SK-N-SH treated with all-trans-retinoic acid at 6 μM for 48 hours (cell line): ENCODE measurements around the gene FNDC1.

Experiments
- ATAC-seq: fragments of 200-7000 bp; cut with Tn5 transposase; 3 replicates; pipeline ENCODE4 v1.9.1; 2020; ENCODE audit warnings: mild to moderate bottlenecking, moderate library complexity
- ARNTL ChIP-seq: fragments of 450-650 bp; formaldehyde crosslinking; IDR thresholded peaks from 2 replicates; pipeline ENCODE4 v1.5.0; 2020; ENCODE audit warnings: low read depth, mild to moderate bottlenecking, moderate library complexity, borderline replicate concordance
- BACH2 ChIP-seq: fragments of 250-450 bp; sonication (Bioruptor Pico); IDR thresholded peaks from 2 replicates; pipeline ENCODE4 v1.9.0; 2021; ENCODE audit warnings: mild to moderate bottlenecking, borderline replicate concordance
- CSDC2 ChIP-seq: fragments of 250-450 bp; sonication (Bioruptor Pico); IDR thresholded peaks from 2 replicates; pipeline ENCODE4 v1.5.0; 2020; ENCODE audit warnings: mild to moderate bottlenecking, moderate library complexity
- ESRRG ChIP-seq: fragments of 250-450 bp; sonication (Bioruptor Pico); IDR thresholded peaks from 2 replicates; pipeline ENCODE4 v1.6.1; 2021; ENCODE audit warnings: mild to moderate bottlenecking
- GLIS3 ChIP-seq: fragments of 250-450 bp; sonication (Bioruptor Pico); IDR thresholded peaks from 2 replicates; pipeline ENCODE4 v1.5.0; 2020; ENCODE audit warnings: mild to moderate bottlenecking, moderate library complexity
- ISL1 ChIP-seq: fragments of 250-450 bp; sonication (Bioruptor Pico); IDR thresholded peaks from 2 replicates; pipeline ENCODE4 v2.1.2; 2022; ENCODE audit warnings: mild to moderate bottlenecking, moderate library complexity
- OSR1 ChIP-seq: fragments of 250-450 bp; sonication (Bioruptor Pico); IDR thresholded peaks from 2 replicates; pipeline ENCODE4 v1.8.0; 2022; ENCODE audit warnings: moderate library complexity, mild to moderate bottlenecking, inconsistent platforms
- POU6F1 ChIP-seq: fragments of 250-450 bp; sonication (Bioruptor Pico); IDR thresholded peaks from 2 replicates; pipeline ENCODE4 v1.8.0; 2021; ENCODE audit warnings: low read depth, mild to moderate bottlenecking, moderate library complexity, borderline replicate concordance
- PPARA ChIP-seq: fragments of 250-450 bp; sonication (Bioruptor Pico); IDR thresholded peaks from 2 replicates; pipeline ENCODE4 v1.5.0; 2020; ENCODE audit warnings: mild to moderate bottlenecking, borderline replicate concordance
- RARB ChIP-seq: fragments of 250-450 bp; sonication (Bioruptor Pico); IDR thresholded peaks from 2 replicates; pipeline ENCODE4 v1.8.0; 2021; ENCODE audit warnings: mild to moderate bottlenecking, moderate library complexity
- SNAI2 ChIP-seq: fragments of 250-450 bp; sonication (Bioruptor Pico); IDR thresholded peaks from 2 replicates; pipeline ENCODE4 v1.5.0; 2020; ENCODE audit warnings: mild to moderate bottlenecking, moderate library complexity
- TCF4 ChIP-seq: fragments of 250-450 bp; sonication (Bioruptor Pico); IDR thresholded peaks from 2 replicates; pipeline ENCODE4 v1.8.0; 2021; ENCODE audit warnings: mild to moderate bottlenecking, moderate library complexity, borderline replicate concordance
- TOX ChIP-seq: fragments of 250-450 bp; sonication (Bioruptor Pico); IDR thresholded peaks from 2 replicates; pipeline ENCODE4 v1.8.0; 2021; ENCODE audit warnings: mild to moderate bottlenecking, moderate library complexity, borderline replicate concordance
- ZC3H10 ChIP-seq: fragments of 250-450 bp; sonication (Bioruptor Pico); IDR thresholded peaks from 2 replicates; pipeline ENCODE4 v1.5.1; 2021; ENCODE audit warnings: mild to moderate bottlenecking, moderate library complexity
- ZFP3 ChIP-seq: fragments of 250-450 bp; sonication (Bioruptor Pico); IDR thresholded peaks from 2 replicates; pipeline ENCODE4 v1.5.0; 2020; ENCODE audit warnings: mild to moderate bottlenecking, moderate library complexity
- ZFP30 ChIP-seq: fragments of 450-650 bp; formaldehyde crosslinking; IDR thresholded peaks from 2 replicates; pipeline ENCODE4 v1.5.0; 2022; ENCODE audit warnings: mild to moderate bottlenecking, moderate library complexity
- ZNF565 ChIP-seq: fragments of 450-650 bp; formaldehyde crosslinking; conservative IDR thresholded peaks from 2 replicates; pipeline ENCODE4 v1.5.0; 2020; ENCODE audit warnings: low read depth, mild to moderate bottlenecking, moderate library complexity
- ZNF70 ChIP-seq: fragments of 450-650 bp; formaldehyde crosslinking; IDR thresholded peaks from 2 replicates; pipeline ENCODE4 v1.5.0; 2020; ENCODE audit warnings: mild to moderate bottlenecking, moderate library complexity
- ZNF8 ChIP-seq: fragments of 450-650 bp; formaldehyde crosslinking; IDR thresholded peaks from 2 replicates; pipeline ENCODE4 v1.5.0; 2020; ENCODE audit warnings: mild to moderate bottlenecking, moderate library complexity
- TF ChIP-seq, protein P1 (sequence below): fragments of 250-450 bp; sonication (Bioruptor Pico); IDR thresholded peaks from 2 replicates; pipeline ENCODE4 v1.5.0; 2020; ENCODE audit warnings: mild to moderate bottlenecking, moderate library complexity
- TF ChIP-seq, protein P2 (sequence below): fragments of 250-450 bp; sonication (Bioruptor Pico); IDR thresholded peaks from 2 replicates; pipeline ENCODE4 v1.8.0; 2020; ENCODE audit warnings: mild to moderate bottlenecking, moderate library complexity, borderline replicate concordance
- TF ChIP-seq, protein P3 (sequence below): fragments of 250-450 bp; sonication (Bioruptor Pico); IDR thresholded peaks from 2 replicates; pipeline ENCODE4 v1.5.1; 2021; ENCODE audit warnings: mild to moderate bottlenecking, moderate library complexity

The FNDC1 gene

DNA sequence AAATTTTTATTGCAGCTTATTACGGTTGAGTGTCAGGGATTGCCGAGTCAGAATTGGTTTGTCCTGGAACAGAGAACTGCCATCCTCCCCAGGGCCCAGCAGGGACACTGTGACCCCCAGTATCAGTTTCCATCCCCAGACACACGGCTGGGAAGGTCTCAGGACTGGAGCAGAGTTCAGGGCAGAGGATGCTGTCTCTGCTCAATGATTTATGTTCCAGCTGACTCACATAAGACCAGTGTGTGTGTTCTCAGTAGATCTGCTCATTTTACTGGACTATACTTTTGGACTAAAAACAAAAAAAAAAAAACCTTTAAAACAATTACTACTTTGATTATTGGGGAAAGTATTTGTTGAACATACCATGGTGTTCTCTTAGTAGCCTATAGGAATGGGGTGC lies 44.2 kb downstream of the FNDC1 start:
- no peak for ATAC-seq
- TF ChIP-seq POU6F1 (CRISPR knock-in tag) (no peak), ZNF70 (CRISPR knock-in tag) (no peak), GLIS3 (no peak), ZFP3 (CRISPR knock-in tag) (no peak), ESRRG (CRISPR knock-in tag) (no peak), ZC3H10 (CRISPR knock-in tag) (no peak), TOX (CRISPR knock-in tag) (no peak), TCF4 (CRISPR knock-in tag) (no peak), BACH2 (no peak), ZNF565 (no peak), RARB (CRISPR knock-in tag) (no peak), CSDC2 (CRISPR knock-in tag) (no peak), ZFP30 (CRISPR knock-in tag) (no peak), ISL1 (CRISPR knock-in tag) (no peak), OSR1 (CRISPR knock-in tag) (no peak), SNAI2 (CRISPR knock-in tag) (no peak), PPARA (CRISPR knock-in tag) (no peak)
- TF ChIP-seq, protein P1, sequence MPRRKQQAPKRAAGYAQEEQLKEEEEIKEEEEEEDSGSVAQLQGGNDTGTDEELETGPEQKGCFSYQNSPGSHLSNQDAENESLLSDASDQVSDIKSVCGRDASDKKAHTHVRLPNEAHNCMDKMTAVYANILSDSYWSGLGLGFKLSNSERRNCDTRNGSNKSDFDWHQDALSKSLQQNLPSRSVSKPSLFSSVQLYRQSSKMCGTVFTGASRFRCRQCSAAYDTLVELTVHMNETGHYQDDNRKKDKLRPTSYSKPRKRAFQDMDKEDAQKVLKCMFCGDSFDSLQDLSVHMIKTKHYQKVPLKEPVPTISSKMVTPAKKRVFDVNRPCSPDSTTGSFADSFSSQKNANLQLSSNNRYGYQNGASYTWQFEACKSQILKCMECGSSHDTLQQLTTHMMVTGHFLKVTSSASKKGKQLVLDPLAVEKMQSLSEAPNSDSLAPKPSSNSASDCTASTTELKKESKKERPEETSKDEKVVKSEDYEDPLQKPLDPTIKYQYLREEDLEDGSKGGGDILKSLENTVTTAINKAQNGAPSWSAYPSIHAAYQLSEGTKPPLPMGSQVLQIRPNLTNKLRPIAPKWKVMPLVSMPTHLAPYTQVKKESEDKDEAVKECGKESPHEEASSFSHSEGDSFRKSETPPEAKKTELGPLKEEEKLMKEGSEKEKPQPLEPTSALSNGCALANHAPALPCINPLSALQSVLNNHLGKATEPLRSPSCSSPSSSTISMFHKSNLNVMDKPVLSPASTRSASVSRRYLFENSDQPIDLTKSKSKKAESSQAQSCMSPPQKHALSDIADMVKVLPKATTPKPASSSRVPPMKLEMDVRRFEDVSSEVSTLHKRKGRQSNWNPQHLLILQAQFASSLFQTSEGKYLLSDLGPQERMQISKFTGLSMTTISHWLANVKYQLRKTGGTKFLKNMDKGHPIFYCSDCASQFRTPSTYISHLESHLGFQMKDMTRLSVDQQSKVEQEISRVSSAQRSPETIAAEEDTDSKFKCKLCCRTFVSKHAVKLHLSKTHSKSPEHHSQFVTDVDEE, result no peak
- TF ChIP-seq, protein P2, sequence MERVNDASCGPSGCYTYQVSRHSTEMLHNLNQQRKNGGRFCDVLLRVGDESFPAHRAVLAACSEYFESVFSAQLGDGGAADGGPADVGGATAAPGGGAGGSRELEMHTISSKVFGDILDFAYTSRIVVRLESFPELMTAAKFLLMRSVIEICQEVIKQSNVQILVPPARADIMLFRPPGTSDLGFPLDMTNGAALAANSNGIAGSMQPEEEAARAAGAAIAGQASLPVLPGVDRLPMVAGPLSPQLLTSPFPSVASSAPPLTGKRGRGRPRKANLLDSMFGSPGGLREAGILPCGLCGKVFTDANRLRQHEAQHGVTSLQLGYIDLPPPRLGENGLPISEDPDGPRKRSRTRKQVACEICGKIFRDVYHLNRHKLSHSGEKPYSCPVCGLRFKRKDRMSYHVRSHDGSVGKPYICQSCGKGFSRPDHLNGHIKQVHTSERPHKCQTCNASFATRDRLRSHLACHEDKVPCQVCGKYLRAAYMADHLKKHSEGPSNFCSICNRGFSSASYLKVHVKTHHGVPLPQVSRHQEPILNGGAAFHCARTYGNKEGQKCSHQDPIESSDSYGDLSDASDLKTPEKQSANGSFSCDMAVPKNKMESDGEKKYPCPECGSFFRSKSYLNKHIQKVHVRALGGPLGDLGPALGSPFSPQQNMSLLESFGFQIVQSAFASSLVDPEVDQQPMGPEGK (CRISPR knock-in tag), result no peak
- TF ChIP-seq, protein P3, sequence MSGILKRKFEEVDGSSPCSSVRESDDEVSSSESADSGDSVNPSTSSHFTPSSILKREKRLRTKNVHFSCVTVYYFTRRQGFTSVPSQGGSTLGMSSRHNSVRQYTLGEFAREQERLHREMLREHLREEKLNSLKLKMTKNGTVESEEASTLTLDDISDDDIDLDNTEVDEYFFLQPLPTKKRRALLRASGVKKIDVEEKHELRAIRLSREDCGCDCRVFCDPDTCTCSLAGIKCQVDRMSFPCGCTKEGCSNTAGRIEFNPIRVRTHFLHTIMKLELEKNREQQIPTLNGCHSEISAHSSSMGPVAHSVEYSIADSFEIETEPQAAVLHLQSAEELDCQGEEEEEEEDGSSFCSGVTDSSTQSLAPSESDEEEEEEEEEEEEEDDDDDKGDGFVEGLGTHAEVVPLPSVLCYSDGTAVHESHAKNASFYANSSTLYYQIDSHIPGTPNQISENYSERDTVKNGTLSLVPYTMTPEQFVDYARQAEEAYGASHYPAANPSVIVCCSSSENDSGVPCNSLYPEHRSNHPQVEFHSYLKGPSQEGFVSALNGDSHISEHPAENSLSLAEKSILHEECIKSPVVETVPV (CRISPR knock-in tag), result no peak
- TF ChIP-seq, all 23 proteins: peak for 0

DNA sequence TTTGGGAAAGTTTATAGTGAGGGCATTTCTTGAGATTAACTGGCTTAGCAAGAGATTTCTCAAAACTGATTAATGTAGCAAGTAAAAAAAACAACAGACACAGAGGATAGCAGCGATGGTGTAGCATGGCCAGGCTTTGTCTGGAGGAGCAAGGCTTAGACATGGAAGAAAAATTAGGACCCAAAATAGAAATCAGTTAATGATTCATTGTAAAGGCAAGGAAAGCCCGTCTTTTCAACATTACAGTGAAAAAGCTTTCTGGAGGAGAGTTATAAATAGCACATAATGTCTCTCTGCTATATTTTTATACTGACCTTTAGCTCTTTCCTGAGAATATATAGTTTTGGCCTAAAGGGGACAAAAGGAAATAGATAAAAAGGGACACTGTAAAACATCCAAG lies 45.1 kb downstream of the FNDC1 start:
- ATAC-seq, result no peak
- TF ChIP-seq BACH2 (no peak), TOX (CRISPR knock-in tag) (no peak), ZNF70 (CRISPR knock-in tag) (no peak), ZFP30 (CRISPR knock-in tag) (no peak), ARNTL (no peak), ZFP3 (CRISPR knock-in tag) (no peak)

- peak; percentile 97 for ATAC-seq
- TF ChIP-seq ESRRG (CRISPR knock-in tag), result no peak
- TF ChIP-seq GLIS3, result no peak
- no peak for TF ChIP-seq ZNF70 (CRISPR knock-in tag)
- TF ChIP-seq SNAI2 (CRISPR knock-in tag), result no peak
- TF ChIP-seq OSR1 (CRISPR knock-in tag), result no peak
- TF ChIP-seq ZNF8 (CRISPR knock-in tag), result no peak
- TF ChIP-seq BACH2, result no peak
- no peak for TF ChIP-seq ISL1 (CRISPR knock-in tag)
- TF ChIP-seq ZNF565, result no peak
- TF ChIP-seq POU6F1 (CRISPR knock-in tag), result no peak
These were observed 48.5 kb downstream of the FNDC1 start for GRCh38 chr6:159217595-159218275.
